ENCODE data around the gene SUSD2. TPM values are rescaled to one million over a fixed set of nuclear protein-coding genes. Genes with fewer than 3 reads are reported as not detected.
"Not testable (repeated sequence)": the region's sequence is repeated elsewhere in the genome, so short reads cannot be mapped to it uniquely, and the experiment has no call there.

Gene SUSD2
- total RNA-seq, 4 donors from 2014 or later, result 5.1 to 41.4 (median 29.0) TPM

GRCh38 chr22:24232725-24233124, 51.4 kb downstream of the SUSD2 start:
- Histone ChIP-seq H3K9me3 (no peaks in the 10 kb centered on the region), H3K4me3 (no peak overlapping the region), H3K27ac (no peak overlapping the region), H3K27me3 (no peaks in the 10 kb centered on the region), H3K4me1 (no peaks in the 10 kb centered on the region), H3K36me3 (no peaks in the 10 kb centered on the region)
- WGBS, result 88% methylated on average over 8 of the region's 15 CpGs
- DNase-seq (ENCODE audit: low spot score in 2 of 2), result no peak
- TF ChIP-seq POLR2AphosphoS5 (IDR thresholded peaks at IDR 0.05) (no peak), POLR2A (IDR thresholded peaks at IDR 0.05) (no peak), EP300 (IDR thresholded peaks at IDR 0.05) (no peak)
- TF ChIP-seq, protein P1, sequence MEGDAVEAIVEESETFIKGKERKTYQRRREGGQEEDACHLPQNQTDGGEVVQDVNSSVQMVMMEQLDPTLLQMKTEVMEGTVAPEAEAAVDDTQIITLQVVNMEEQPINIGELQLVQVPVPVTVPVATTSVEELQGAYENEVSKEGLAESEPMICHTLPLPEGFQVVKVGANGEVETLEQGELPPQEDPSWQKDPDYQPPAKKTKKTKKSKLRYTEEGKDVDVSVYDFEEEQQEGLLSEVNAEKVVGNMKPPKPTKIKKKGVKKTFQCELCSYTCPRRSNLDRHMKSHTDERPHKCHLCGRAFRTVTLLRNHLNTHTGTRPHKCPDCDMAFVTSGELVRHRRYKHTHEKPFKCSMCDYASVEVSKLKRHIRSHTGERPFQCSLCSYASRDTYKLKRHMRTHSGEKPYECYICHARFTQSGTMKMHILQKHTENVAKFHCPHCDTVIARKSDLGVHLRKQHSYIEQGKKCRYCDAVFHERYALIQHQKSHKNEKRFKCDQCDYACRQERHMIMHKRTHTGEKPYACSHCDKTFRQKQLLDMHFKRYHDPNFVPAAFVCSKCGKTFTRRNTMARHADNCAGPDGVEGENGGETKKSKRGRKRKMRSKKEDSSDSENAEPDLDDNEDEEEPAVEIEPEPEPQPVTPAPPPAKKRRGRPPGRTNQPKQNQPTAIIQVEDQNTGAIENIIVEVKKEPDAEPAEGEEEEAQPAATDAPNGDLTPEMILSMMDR (IDR thresholded peaks at IDR 0.05), result no peak

- Histone ChIP-seq H3K27ac (no peak overlapping the region), H3K4me3 (no peak overlapping the region), H3K36me3 (no peaks in the 10 kb centered on the region), H3K27me3 (no peaks in the 10 kb centered on the region), H3K4me1 (no peaks in the 10 kb centered on the region), H3K9me3 (no peaks in the 10 kb centered on the region)
- no peak for TF ChIP-seq POLR2A (IDR thresholded peaks at IDR 0.05)
- TF ChIP-seq, protein P1 (IDR thresholded peaks at IDR 0.05), result no peak
- TF ChIP-seq EP300 (IDR thresholded peaks at IDR 0.05), result no peak
- TF ChIP-seq POLR2AphosphoS5 (IDR thresholded peaks at IDR 0.05), result no peak
- no peak for DNase-seq (ENCODE audit: low spot score in 2 of 2)
- WGBS, result 100% methylated on average over 7 of the region's 13 CpGs
Measured at GRCh38 chr22:24233235-24233634, 51.9 kb downstream of the SUSD2 start.

DNA sequence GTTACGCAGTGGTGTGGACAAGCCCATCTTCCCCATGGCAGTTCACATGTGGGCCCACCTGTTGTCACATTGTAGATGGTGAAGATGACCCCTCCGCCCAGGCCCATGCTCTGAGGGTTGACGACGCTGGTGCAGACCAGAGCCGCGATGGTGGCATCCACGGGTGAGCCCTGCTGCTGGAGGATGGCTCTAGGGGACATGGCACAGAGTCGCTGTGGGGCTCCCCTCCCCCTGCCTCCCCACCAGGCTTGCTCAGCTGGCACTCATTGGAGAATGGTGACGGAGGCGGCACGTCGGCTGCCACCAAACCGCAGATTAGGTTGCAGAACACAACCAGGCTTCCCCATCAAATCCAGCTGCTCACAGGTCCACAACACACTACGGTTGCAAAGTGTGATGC, 52.5 kb downstream of the SUSD2 start:
- no peak overlapping the region for H3K27ac ChIP-seq
- 88% methylated on average over 2 of the region's 14 CpGs for WGBS

GRCh38 chr22:24235315-24235714, 54.0 kb downstream of the SUSD2 start:
- H3K9me3 ChIP-seq, result no peaks in the 10 kb centered on the region
- no peaks in the 10 kb centered on the region for H3K4me1 ChIP-seq
- H3K27ac ChIP-seq, result no peak overlapping the region
- no peaks in the 10 kb centered on the region for H3K36me3 ChIP-seq
- no peak for DNase-seq (ENCODE audit: low spot score in 2 of 2)
- no peak overlapping the region for H3K4me3 ChIP-seq
- 81% methylated on average over 3 of the region's 4 CpGs for WGBS
- no peaks in the 10 kb centered on the region for H3K27me3 ChIP-seq
- TF ChIP-seq EP300 (IDR thresholded peaks at IDR 0.05) (no peak), POLR2AphosphoS5 (IDR thresholded peaks at IDR 0.05) (no peak), POLR2A (IDR thresholded peaks at IDR 0.05) (no peak)
- TF ChIP-seq, protein P1 (IDR thresholded peaks at IDR 0.05), result no peak

More for the DNA sequence above, 52.5 kb downstream of the SUSD2 start:
- Histone ChIP-seq H3K36me3 (no peaks in the 10 kb centered on the region), H3K4me1 (no peaks in the 10 kb centered on the region), H3K27me3 (no peaks in the 10 kb centered on the region), H3K9me3 (no peaks in the 10 kb centered on the region), H3K4me3 (no peak overlapping the region)
- TF ChIP-seq, protein P1 (IDR thresholded peaks at IDR 0.05), result no peak
- no peak for TF ChIP-seq EP300 (IDR thresholded peaks at IDR 0.05)
- no peak for TF ChIP-seq POLR2A (IDR thresholded peaks at IDR 0.05)
- TF ChIP-seq POLR2AphosphoS5 (IDR thresholded peaks at IDR 0.05), result no peak
- no peak for DNase-seq (ENCODE audit: low spot score in 2 of 2)

DNA sequence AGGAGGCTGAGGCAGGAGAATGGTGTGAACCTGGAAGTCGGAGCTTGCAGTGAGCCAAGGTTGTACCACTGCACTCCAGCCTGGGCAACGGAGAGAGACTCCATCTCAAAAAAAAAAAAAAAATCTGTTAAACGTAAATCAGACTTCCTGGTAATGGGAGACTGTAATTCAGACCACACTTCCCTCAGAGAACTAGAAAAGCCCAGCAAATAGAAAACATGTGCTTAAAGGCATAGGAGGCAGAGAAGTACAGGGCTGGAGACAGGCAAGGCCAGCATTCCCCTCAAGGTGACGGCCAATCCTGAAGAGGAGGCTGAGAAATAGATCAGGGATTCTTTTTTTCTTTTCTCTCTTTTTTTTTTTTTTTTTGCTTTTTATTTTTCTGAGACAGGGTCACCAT, 55.4 kb downstream of the SUSD2 start:
- H3K4me3 ChIP-seq, result no peak overlapping the region
- no peaks in the 10 kb centered on the region for H3K4me1 ChIP-seq
- H3K36me3 ChIP-seq, result no peaks in the 10 kb centered on the region
- H3K27me3 ChIP-seq, result no peaks in the 10 kb centered on the region
- H3K27ac ChIP-seq, result no peak overlapping the region
- no peak for DNase-seq (ENCODE audit: low spot score in 2 of 2)
- 69% methylated on average over 4 of the region's 4 CpGs for WGBS
- TF ChIP-seq, protein P1 (IDR thresholded peaks at IDR 0.05), result no peak
- TF ChIP-seq EP300 (IDR thresholded peaks at IDR 0.05) (no peak), POLR2A (IDR thresholded peaks at IDR 0.05) (no peak), POLR2AphosphoS5 (IDR thresholded peaks at IDR 0.05) (no peak)
- H3K9me3 ChIP-seq, result no peaks in the 10 kb centered on the region

GRCh38 chr22:24238101-24238694, 56.9 kb downstream of the SUSD2 start:
- 84% methylated on average over 13 of the region's 13 CpGs for WGBS
- not testable (repeated sequence) for H3K9me3 ChIP-seq; H3K27me3 ChIP-seq; DNase-seq (ENCODE audit: low spot score in 2 of 2); H3K36me3 ChIP-seq; H3K27ac ChIP-seq; H3K4me3 ChIP-seq
- H3K4me1 ChIP-seq, result peaks cover 11% of the 10 kb centered on the region

Measured in suprapubic skin (tissue), 4 donors.